ENCODE results near the gene CASZ1.

CASZ1 gene

GRCh38 chr1:10650556-10651388 is 145.7 kb downstream of the CASZ1 start:
- no peak for DNase-seq

- no peak for DNase-seq
These were observed 146.8 kb downstream of the CASZ1 start for GRCh38 chr1:10649517-10650201.

- no peak for DNase-seq
These were observed 147.5 kb downstream of the CASZ1 start for GRCh38 chr1:10648689-10649516.

- no peak for DNase-seq
These were observed 148.9 kb downstream of the CASZ1 start for GRCh38 chr1:10647414-10648170.

- no peak for DNase-seq
These were observed 150.0 kb downstream of the CASZ1 start for GRCh38 chr1:10646347-10646861.

- DNase-seq, result no peak
These were observed 151.9 kb downstream of the CASZ1 start for GRCh38 chr1:10644307-10645128.

- DNase-seq, result no peak
These were observed 152.7 kb downstream of the CASZ1 start for GRCh38 chr1:10643607-10644306.

GRCh38 chr1:10642403-10643080 is 153.9 kb downstream of the CASZ1 start:
- DNase-seq, result no peak

- DNase-seq, result no peak
These were observed 154.5 kb downstream of the CASZ1 start for GRCh38 chr1:10641976-10642375.

GRCh38 chr1:10640843-10641553 is 155.4 kb downstream of the CASZ1 start:
- DNase-seq, result no peak

- peak; percentile 11 for DNase-seq
These were observed 156.5 kb downstream of the CASZ1 start for GRCh38 chr1:10639775-10640578.

- DNase-seq, result no peak
These were observed 157.3 kb downstream of the CASZ1 start for GRCh38 chr1:10639011-10639774.

- DNase-seq, result no peak
These were observed 157.9 kb downstream of the CASZ1 start for GRCh38 chr1:10638559-10639005.

- DNase-seq, result no peak
These were observed 158.4 kb downstream of the CASZ1 start for GRCh38 chr1:10637834-10638558.

- no peak for DNase-seq
These were observed 159.0 kb downstream of the CASZ1 start for GRCh38 chr1:10637400-10637799.

GRCh38 chr1:10635992-10636391 is 160.5 kb downstream of the CASZ1 start:
- no peak for DNase-seq

All from NCI-H2081 treated with DMSO at 0.1 percent for 48 hours (cell line).